Colon (tissue), 2 donors: ENCODE measurements around the gene METTL26.

ENCODE experiments used
- FAIRE-seq: peaks from 2 replicates; lab custom pipeline; 2012; peaks lifted over from hg19 to GRCh38; lab: Jason Lieb, UNC
- donor health status: control.
- donor health status: control.

Gene METTL26

GRCh38 chr16:636206-637080 is at the start of gene METTL26:
Gene METTL26, minus strand, starts transcription at chr16:636305. Its CDS starts 15 bp downstream, at chr16:636290.
- no peak for FAIRE-seq

DNA sequence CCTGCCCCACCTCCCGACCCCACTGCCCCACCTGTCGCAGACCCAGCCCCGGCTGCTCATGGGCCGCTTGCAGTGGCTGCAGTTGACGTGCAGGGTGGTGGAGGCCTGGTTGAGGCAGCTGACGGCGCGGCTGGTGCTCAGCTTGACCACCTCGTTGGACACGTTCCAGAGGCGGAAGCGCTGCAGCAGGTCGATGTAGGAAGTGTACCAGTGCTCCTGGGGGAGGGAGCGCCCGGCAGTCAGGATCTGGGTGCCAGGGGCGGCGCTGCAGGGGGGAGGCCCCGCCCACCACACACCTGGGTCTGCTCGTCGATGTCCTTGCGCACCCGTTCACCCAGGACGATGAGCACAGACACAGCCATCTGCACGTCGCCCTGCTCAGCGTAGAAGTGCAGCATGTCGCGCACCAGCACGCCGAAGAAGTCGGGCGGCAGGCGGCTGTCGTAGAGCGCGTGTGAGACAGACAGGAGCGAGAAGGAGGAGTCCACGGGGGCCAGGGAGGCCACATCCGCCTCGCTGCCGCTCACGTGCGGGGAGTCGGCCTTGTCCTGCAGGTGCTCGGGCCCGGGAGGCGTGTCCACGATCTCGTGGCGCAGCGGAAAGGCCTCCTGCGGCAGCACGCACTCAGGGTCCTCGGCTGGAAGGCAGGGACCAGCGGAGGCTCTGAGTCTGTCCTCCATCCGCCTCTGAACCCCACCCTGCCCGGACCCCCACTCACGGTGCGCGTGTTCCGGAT is 49.0 kb upstream of the METTL26 start:
- FAIRE-seq = no peak

- FAIRE-seq = no peak
Measured at GRCh38 chr16:684071-684794, 48.1 kb upstream of the METTL26 start, which contains the start of gene JMJD8. Gene JMJD8, minus strand, starts transcription at chr16:684334. Its CDS starts 15 bp downstream, at chr16:684319.

DNA sequence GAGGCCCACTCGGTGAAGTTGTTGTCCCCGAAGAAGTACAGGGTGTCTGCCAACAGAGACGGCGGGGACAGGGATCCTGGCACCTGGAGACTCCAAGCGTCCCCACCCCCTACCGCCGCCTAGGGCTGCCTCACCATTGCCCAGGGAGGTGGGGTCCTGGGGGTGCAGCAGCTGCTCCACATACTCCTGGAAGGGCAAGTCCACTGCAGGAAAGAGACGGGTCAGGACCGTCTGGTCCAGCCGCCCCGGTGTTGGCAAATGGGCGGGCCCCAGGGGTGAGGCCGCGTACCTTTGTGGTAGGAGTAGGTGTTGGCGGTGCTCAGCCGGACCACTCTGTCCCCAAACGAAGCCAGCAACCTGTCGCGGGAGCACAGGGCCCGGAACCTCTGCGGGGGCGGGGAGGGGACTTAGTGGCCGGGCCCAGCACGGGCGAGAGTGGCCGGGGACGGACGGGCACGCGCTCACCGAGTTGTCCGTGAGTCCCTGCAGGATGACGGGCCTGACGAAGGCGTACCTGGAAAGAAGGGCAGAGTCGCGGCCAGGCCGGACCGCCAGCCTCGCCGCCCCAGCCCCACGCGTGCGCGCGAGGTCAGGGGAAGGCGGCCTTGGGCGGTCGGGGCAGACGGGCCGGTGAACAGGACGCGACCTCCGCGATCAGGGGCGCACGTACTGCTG is 47.4 kb upstream of the METTL26 start:
- FAIRE-seq = no peak

DNA sequence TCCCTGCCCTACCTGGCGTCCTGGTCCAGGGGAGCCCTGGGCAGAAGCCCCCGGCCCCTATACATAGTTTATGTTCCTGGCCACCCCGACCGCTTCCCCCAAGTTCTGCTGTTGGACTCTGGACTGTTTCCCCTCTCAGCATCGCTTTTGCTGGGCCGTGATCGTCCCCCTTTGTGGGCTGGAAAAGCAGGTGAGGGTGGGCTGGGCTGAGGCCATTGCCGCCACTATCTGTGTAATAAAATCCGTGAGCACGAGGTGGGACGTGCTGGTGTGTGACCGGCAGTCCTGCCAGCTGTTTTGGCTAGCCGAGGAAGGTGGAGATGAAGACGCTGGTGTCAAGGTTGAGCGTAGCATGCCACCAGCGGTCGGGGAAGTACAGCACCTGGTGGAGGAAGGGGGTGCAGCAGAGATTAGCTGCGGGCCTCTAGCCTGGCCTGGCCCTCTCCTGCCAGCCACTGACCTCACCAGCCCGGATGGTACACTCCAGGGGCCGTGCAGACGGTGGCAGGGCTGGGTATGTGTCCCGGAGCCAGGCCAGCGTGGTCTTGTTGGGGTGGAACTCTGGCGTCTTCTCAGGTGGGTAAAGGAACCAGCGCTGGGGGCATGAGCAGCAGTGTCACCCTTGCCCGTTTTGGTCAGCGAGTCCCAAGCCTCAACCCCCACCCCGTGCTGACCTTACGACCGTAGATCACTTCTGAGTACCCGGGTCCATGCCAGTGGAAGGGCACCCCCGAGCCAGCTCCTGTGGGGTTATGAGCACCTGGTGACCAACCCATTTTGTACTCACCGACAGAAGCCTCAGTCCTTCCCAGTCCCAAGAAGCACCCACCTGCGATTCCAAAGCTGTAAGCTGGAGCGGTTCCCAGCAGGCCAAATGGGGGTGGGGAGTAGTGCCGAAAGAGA is 46.6 kb upstream of the METTL26 start:
- FAIRE-seq = no peak

DNA sequence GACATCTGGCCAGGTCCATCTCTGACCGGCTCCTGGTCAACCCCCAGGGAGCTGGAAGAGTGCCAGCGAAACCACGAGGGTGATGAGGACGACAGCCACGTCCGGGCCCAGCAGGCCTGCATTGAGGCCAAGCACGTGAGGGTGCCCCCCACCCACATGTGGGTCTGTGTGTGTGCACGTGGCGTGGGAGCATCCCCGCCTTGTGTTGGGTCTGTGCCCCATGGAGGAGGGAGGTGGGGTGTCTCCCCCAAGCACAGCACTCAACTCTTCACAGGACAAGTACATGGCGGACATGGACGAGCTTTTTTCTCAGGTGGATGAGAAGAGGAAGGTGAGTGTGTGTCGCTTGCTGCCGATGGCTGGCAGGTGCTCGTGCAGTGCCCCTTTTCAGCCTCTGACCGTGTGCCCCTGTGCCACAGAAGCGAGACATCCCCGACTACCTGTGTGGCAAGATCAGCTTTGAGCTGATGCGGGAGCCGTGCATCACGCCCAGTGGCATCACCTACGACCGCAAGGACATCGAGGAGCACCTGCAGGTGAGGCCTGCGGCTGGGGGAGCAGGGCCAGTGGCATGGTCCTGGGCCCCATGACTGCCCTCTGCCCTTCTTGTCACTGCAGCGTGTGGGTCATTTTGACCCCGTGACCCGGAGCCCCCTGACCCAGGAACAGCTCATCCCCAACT is 45.8 kb upstream of the METTL26 start:
- FAIRE-seq = no peak

- no peak for FAIRE-seq
Measured at GRCh38 chr16:680967-681745, 45.1 kb upstream of the METTL26 start.

DNA sequence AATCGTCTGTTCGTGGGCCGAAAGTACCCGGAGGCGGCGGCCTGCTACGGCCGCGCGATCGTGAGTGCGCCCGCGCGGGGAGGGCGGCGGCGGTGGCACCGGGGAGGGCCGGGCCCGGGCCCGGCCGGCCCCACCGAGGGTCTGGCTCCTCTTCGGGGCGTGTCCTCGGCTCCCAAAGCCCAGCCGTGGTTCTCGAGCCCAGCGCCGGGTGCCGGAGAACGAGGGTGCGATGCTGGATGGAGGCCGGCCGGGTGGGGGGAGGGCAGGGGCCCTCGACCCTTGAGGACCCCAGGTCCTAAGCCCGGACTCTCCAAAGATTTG is 44.5 kb upstream of the METTL26 start:
- FAIRE-seq = no peak

GRCh38 chr16:679814-680624 is 43.9 kb upstream of the METTL26 start, which contains the start of gene STUB1:
Gene STUB1, plus strand, starts transcription at chr16:680410. Its CDS starts 116 bp downstream, at chr16:680526.
- FAIRE-seq = no peak

GRCh38 chr16:678858-679813 is 43.0 kb upstream of the METTL26 start:
- no peak for FAIRE-seq

- no peak for FAIRE-seq
Measured at GRCh38 chr16:678209-678857, 42.2 kb upstream of the METTL26 start.

DNA sequence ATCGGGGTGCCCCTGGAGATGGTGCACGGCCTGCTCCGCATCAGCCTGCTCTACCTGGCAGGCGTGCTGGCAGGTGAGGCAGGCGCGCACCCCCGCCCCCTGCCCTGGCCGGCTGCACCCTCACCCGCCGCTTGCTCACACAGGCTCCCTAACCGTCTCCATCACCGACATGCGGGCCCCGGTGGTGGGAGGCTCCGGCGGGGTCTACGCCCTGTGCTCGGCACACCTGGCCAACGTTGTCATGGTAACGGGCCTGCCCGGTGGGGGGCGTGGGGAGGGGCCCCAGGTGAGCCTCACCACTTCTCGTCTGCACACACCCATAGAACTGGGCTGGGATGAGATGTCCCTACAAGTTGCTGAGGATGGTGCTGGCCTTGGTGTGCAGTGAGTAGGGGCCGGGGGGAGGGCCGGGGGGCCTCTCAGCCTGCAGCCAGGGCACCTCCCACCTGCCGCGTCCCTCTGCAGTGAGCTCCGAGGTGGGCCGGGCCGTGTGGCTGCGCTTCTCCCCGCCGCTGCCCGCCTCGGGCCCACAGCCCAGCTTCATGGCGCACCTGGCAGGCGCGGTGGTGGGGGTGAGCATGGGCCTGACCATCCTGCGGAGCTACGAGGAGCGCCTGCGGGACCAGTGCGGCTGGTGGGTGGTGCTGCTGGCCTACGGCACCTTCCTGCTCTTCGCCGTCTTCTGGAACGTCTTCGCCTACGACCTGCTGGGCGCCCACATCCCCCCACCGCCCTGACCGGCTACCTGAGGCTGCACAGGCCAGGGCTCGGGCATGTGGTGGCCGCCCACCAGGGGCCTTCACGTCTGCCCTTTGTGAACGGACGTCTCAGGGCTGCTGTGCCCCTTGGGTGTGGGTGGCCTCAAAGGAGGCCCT is 41.4 kb upstream of the METTL26 start:
- FAIRE-seq = no peak

- no peak for FAIRE-seq
Measured at GRCh38 chr16:676913-677312, 40.8 kb upstream of the METTL26 start.

DNA sequence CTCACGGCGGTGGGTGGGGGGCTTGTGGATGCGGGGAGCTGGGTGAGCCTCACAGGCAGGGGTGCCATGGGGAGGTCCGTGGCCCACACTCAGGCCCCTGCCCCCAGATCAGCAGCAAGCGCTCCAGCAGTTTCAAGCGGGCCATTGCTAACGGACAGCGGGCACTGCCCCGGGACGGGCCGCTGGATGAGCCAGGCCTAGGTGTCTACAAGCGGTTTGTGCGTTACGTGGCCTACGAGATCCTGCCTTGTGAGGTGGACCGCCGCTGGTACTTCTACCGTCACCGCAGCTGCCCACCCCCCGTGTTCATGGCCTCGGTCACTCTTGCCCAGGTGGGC is 40.4 kb upstream of the METTL26 start:
- no peak for FAIRE-seq

DNA sequence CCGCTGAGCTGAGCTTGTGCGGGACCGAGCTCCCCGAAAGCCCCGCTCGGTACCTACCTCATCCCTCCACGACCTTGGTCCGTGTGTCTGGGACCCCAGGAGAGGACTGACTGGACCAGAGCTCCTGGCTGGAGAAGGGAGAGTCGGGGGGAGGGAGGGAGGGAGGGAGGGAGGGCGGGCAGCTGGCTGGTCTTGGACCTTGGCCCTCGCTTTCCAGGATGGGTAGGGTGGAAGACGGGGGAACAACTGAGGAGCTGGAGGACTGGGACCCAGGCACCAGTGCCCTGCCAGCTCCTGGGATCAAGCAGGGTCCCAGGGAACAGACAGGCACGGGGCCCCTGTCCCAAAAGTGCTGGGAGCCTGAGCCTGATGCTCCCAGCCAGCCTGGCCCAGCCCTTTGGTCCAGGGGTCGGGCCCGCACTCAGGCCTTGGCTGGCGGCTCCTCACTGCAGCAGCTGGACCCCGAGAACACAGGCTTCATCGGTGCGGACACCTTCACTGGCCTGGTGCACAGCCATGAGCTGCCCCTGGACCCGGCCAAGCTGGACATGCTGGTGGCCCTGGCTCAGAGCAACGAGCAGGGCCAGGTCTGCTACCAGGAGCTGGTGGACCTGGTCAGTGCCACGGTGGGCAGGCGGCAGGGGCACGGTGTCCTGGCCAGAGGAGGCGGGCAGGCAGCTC is 39.9 kb upstream of the METTL26 start:
- FAIRE-seq = no peak
